ENCODE data around the gene TNS4.

GRCh38 chr17:40503154-40503553, 1.7 kb upstream of the TNS4 start:
- TF ChIP-seq CTBP1 (IDR thresholded peaks at IDR 0.05; ENCODE audit: borderline replicate concordance), result no peak
- TF ChIP-seq TARDBP (IDR thresholded peaks at IDR 0.05), result no peak
